ENCODE results near the gene NCOA5. TPM values are rescaled to one million over a fixed set of nuclear protein-coding genes. Genes with fewer than 3 reads are reported as not detected.
A peak's percentile ranks its signal among the peaks of the same experiment; 100 is the strongest.

Gene NCOA5
- total and polyA plus RNA-seq, 10 of the 15 experiments (the other 5 are each of a cell fraction or from before 2014, with no cell fraction given), result 7.7 to 38.1 (median 30.1) TPM

DNA sequence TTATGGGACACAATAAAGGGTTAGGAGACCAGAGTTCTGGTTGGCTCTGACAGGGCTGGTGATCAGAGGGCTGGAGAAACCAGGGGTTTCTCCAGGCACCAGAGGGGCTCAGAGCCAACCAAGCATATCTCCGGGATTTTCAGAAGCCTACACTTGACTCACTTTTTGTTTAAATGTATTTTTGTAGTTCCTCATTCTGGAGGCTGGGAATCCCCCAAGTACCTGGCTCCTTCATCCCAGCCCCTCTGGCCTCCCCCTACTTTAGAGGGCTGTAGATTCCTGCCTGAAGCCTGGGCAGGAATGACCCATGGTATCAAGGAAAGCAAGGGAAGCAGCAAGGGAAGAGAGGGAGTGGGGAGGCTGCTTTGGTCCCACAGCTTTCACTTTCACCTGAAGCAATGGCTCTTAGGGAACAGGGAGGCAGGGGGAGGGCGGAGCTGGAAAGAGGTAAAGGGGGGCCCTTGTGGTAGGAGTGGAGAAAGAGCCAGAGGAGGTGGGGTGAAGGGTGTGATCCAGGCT, 29.3 kb upstream of the NCOA5 start:
- Histone ChIP-seq H3K36me3 (ENCODE audit: control insufficient read depth in 2 of 2, insufficient read depth in 2 of 2, low read length in 1 of 2) (peaks cover 22 to 23% of the 10 kb centered on the region in 2 experiments), H3K9me3 (replicated peaks; ENCODE audit: control insufficient read depth, insufficient read depth, low read length) (no peaks in the 10 kb centered on the region), H3K27me3 (replicated peaks in 1 of 2; ENCODE audit: control insufficient read depth in 2 of 2, insufficient read depth in 2 of 2, low read length in 1 of 2) (no peaks in the 10 kb centered on the region), H3K4me3 (peak overlapping the region; percentile 96), H4K20me1 (ENCODE audit: control insufficient read depth, insufficient read depth) (peaks cover 6% of the 10 kb centered on the region), H3K4me2 (ENCODE audit: control insufficient read depth, insufficient read depth) (peak overlapping the region; percentile 67), H3K79me2 (ENCODE audit: control insufficient read depth, insufficient read depth, low read length) (peaks cover 58% of the 10 kb centered on the region), H3K9ac (ENCODE audit: control insufficient read depth, insufficient read depth, low read length) (peak overlapping the region; percentile 67), H2AFZ (ENCODE audit: control insufficient read depth, low read depth, low read length) (no peak overlapping the region), H3K4me1 (ENCODE audit: control insufficient read depth, insufficient read depth, low read length) (peaks cover 6% of the 10 kb centered on the region), H3K27ac (ENCODE audit: control insufficient read depth, insufficient read depth) (peak overlapping the region; percentile 76)
- ChIA-PET CTCF (interaction anchor here (0.6 to 4.1 kb wide), 15 partner anchors 11 to 444 kb away, joined by 3 to 63 read pairs (median 4); no protein-coding TSS in a partner anchor), SMC1A (ENCODE audit: uncharacterized antibody, unreplicated experiment) (interaction anchor here (0.7 to 4.1 kb wide), 9 partner anchors 8 to 97 kb away, joined by 3 to 39 read pairs (median 8); no protein-coding TSS in a partner anchor), RAD21 (ENCODE audit: unreplicated experiment) (interaction anchor here (0.9 to 3.0 kb wide), 9 partner anchors 8 to 288 kb away, joined by 3 to 23 read pairs (median 6); partner anchors contain the start of gene ELMO2), POLR2A (interaction anchor here (0.5 to 2.9 kb wide), 11 partner anchors 8 to 288 kb away, joined by 3 to 19 read pairs (median 5); partner anchors contain the start of genes ELMO2 and ZNF335)
- no TSS peak for BruUV-seq (replicated peaks)
- intact Hi-C loops (cut with micrococcal nuclease; ENCODE audit: unreplicated experiment), result loop anchor here (1.0 kb wide), 1 partner anchor 8 kb away; no protein-coding TSS in a partner anchor
- DNase-seq (ENCODE audit: low read depth, low spot score), result peak; percentile 49
- FAIRE-seq, result no peak
- 0% methylated on average over 2 of the region's 2 CpGs for WGBS (ENCODE audit: insufficient coverage, insufficient replicate concordance, low lambda C conversion rate, missing lambda C conversion rate)
- peak; percentile 78 for ATAC-seq
- in situ Hi-C loops (cut with MboI), result loop anchor here (10.0 kb wide), 1 partner anchor 754 kb away; the partner anchor contains the start of gene SYS1
- TF ChIP-seq BMI1 (IDR thresholded peaks at IDR 0.05; ENCODE audit: borderline replicate concordance), result no peak
- TF ChIP-seq POLR2A (IDR thresholded peaks at IDR 0.05; ENCODE audit: low read depth, low read length), result 0 out of 2 replicates have a peak, but pooled peaks have one; percentile 14
- peak; percentile 46; the same call in 1 of the 2 replicates for TF ChIP-seq ATF7 (IDR thresholded peaks at IDR 0.05; ENCODE audit: low read depth)
- peak; percentile 61 for TF ChIP-seq MEF2B (IDR thresholded peaks at IDR 0.05; ENCODE audit: partially characterized antibody, poor library complexity, severe bottlenecking)
- TF ChIP-seq NBN (IDR thresholded peaks at IDR 0.05), result 0 out of 2 replicates have a peak, but pooled peaks have one; percentile 51
- TF ChIP-seq RELA (IDR thresholded peaks at IDR 0.05; ENCODE audit: borderline replicate concordance, partially characterized antibody), result peak; percentile 22
- 0 out of 2 replicates have a peak, but pooled peaks have one; percentile 1 for TF ChIP-seq WRNIP1 (IDR thresholded peaks at IDR 0.05; ENCODE audit: borderline replicate concordance, low read depth, low read length)
- peak; percentile 42; the same call in 1 of the 3 replicates for TF ChIP-seq POU2F2 (IDR thresholded peaks at IDR 0.05; ENCODE audit: borderline replicate concordance, low read depth, low read length)
- TF ChIP-seq POLR2AphosphoS2 (IDR thresholded peaks at IDR 0.05; ENCODE audit: low read depth, low read length), result 0 out of 2 replicates have a peak, but pooled peaks have one; percentile 62
- peak; percentile 93 to 94 for TF ChIP-seq IKZF2 (IDR thresholded peaks at IDR 0.05)
- peak; percentile 21; the same call in 1 of the 2 replicates for TF ChIP-seq CREM (IDR thresholded peaks at IDR 0.05; ENCODE audit: low read depth)
- TF ChIP-seq, protein P1, sequence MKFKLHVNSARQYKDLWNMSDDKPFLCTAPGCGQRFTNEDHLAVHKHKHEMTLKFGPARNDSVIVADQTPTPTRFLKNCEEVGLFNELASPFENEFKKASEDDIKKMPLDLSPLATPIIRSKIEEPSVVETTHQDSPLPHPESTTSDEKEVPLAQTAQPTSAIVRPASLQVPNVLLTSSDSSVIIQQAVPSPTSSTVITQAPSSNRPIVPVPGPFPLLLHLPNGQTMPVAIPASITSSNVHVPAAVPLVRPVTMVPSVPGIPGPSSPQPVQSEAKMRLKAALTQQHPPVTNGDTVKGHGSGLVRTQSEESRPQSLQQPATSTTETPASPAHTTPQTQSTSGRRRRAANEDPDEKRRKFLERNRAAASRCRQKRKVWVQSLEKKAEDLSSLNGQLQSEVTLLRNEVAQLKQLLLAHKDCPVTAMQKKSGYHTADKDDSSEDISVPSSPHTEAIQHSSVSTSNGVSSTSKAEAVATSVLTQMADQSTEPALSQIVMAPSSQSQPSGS (IDR thresholded peaks at IDR 0.05; ENCODE audit: low read length), result 0 out of 2 replicates have a peak, but pooled peaks have one; percentile 25
- no peak; the same call in 1 of the 2 replicates for TF ChIP-seq RAD51 (IDR thresholded peaks at IDR 0.05)
- TF ChIP-seq FOXM1 (IDR thresholded peaks at IDR 0.05; ENCODE audit: low read depth, low read length), result peak; percentile 66
- TF ChIP-seq POLR2AphosphoS5 (IDR thresholded peaks at IDR 0.05; ENCODE audit: low read length), result peak; percentile 66; the same call in 1 of the 2 replicates
- TF ChIP-seq, protein P2, sequence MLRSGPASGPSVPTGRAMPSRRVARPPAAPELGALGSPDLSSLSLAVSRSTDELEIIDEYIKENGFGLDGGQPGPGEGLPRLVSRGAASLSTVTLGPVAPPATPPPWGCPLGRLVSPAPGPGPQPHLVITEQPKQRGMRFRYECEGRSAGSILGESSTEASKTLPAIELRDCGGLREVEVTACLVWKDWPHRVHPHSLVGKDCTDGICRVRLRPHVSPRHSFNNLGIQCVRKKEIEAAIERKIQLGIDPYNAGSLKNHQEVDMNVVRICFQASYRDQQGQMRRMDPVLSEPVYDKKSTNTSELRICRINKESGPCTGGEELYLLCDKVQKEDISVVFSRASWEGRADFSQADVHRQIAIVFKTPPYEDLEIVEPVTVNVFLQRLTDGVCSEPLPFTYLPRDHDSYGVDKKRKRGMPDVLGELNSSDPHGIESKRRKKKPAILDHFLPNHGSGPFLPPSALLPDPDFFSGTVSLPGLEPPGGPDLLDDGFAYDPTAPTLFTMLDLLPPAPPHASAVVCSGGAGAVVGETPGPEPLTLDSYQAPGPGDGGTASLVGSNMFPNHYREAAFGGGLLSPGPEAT (IDR thresholded peaks at IDR 0.05; ENCODE audit: low read depth), result peak; percentile 90
- peak; percentile 46 for TF ChIP-seq JUNB (IDR thresholded peaks at IDR 0.05)
- TF ChIP-seq E2F8 (IDR thresholded peaks at IDR 0.05; ENCODE audit: low read depth, partially characterized antibody), result no peak

Measured in GM12878 (cell line).